A549 (cell line): ENCODE results near the gene RAE1. TPM values are rescaled to one million over a fixed set of nuclear protein-coding genes. Genes with fewer than 3 reads are reported as not detected.

Experiments
- ATAC-seq, 2 experiments: fragments of 200-7000 bp in 1 of 2; fragments of >200 bp in 1 of 2; cut with Nextera tagmentation in 1 of 2; cut with Tn5 transposase in 1 of 2; 3 replicates each; pipeline versions ENCODE4 v1.8.0 to v1.9.1; 2018 to 2020; ENCODE audit warnings: mild to moderate bottlenecking in 1 of 2, moderate library complexity in 1 of 2
- CTCF ChIA-PET: fragments of 300-600 bp; sonication (Branson Sonifier 250); formaldehyde crosslinking; extraction: SDS; loops from one replicate; lab custom pipeline; 2021; ENCODE audit warnings: antibody characterized with exemption, inconsistent platforms; lab: Yijun Ruan, JAX
- POLR2A ChIA-PET: fragments of 350-600 bp; formaldehyde crosslinking; extraction: SDS; loops from one replicate; lab custom pipeline; 2021; ENCODE audit warnings: antibody characterized with exemption, inconsistent platforms; lab: Yijun Ruan, JAX
- DNase-seq, 2 experiments: peaks; one replicate each; pipeline versions ENCODE4 v3.0.0 to v3.0.0-alpha.2; 2011 to 2016; ENCODE audit warnings: low read depth in 1 of 2, low spot score in 1 of 2
- FAIRE-seq: peaks from 2 replicates; lab custom pipeline; 2011; peaks lifted over from hg19 to GRCh38; lab: Jason Lieb, UNC
- H3K27ac ChIP-seq, 2 experiments: fragments of >200 bp; sonication (Bioruptor Twin); formaldehyde crosslinking; 3 replicates each; pipeline ENCODE4 v1.5.1; 2016 to 2017
- H3K4me1 ChIP-seq: fragments of >200 bp; sonication (Bioruptor Twin); formaldehyde crosslinking; 3 replicates; pipeline ENCODE4 v1.6.1; 2016
- H3K4me2 ChIP-seq: fragments of >200 bp; sonication (Bioruptor Twin); formaldehyde crosslinking; 3 replicates; pipeline ENCODE4 v1.6.1; 2016
- H3K4me3 ChIP-seq: fragments of >200 bp; sonication (Bioruptor Twin); formaldehyde crosslinking; 3 replicates; pipeline ENCODE4 v1.5.1; 2016
- H3K9me3 ChIP-seq: fragments of >200 bp; sonication (Bioruptor Twin); formaldehyde crosslinking; 3 replicates; pipeline ENCODE4 v1.6.1; 2016
- ATOH8 ChIP-seq: fragments of 250-450 bp; sonication (Bioruptor Pico); IDR thresholded peaks from 2 replicates; pipeline ENCODE4 v1.5.0; 2020; ENCODE audit warnings: low read depth, mild to moderate bottlenecking, moderate library complexity
- BHLHE40 ChIP-seq: IDR thresholded peaks from 2 replicates; pipeline ENCODE4 v1.6.1; 2012; ENCODE audit warnings: low read depth, low read length, inconsistent platforms
- CBX2 ChIP-seq: fragments of 200-600 bp; sonication (generic); IDR thresholded peaks from 2 replicates; pipeline ENCODE4 v1.6.1; 2016; ENCODE audit warnings: low read depth, mild to moderate bottlenecking, borderline replicate concordance
- CBX8 ChIP-seq: fragments of 200-600 bp; sonication (generic); IDR thresholded peaks from 2 replicates; pipeline ENCODE4 v1.6.1; 2016
- CHD2 ChIP-seq: fragments of 150-350 bp; IDR thresholded peaks from 2 replicates; pipeline ENCODE4 v1.6.1; 2014; ENCODE audit warnings: low read length; ENCODE audit not compliant: partially characterized antibody
- CHD4 ChIP-seq: fragments of 200-600 bp; sonication (generic); IDR thresholded peaks from 2 replicates; pipeline ENCODE4 v1.6.1; 2016; ENCODE audit warnings: antibody characterized with exemption, mild to moderate bottlenecking, borderline replicate concordance
- EHF ChIP-seq: fragments of 250-450 bp; sonication (Bioruptor Pico); IDR thresholded peaks from 2 replicates; pipeline ENCODE4 v1.5.0; 2020; ENCODE audit warnings: mild to moderate bottlenecking
- EHMT2 ChIP-seq: fragments of 200-600 bp; sonication (generic); IDR thresholded peaks from 2 replicates; pipeline ENCODE4 v1.6.1; 2016; ENCODE audit warnings: antibody characterized with exemption, low read depth, mild to moderate bottlenecking, moderate library complexity
- EP300 ChIP-seq, 2 experiments: fragments of >200 bp; sonication (Bioruptor Twin); formaldehyde crosslinking; IDR thresholded peaks; 2 replicates in 1 of 2; 3 replicates in 1 of 2; pipeline ENCODE4 v1.6.1; 2016 to 2017
- ESRRA ChIP-seq: fragments of 150-350 bp; IDR thresholded peaks from 2 replicates; pipeline ENCODE4 v1.6.1; 2014; ENCODE audit warnings: mild to moderate bottlenecking, low read length, borderline replicate concordance
- FOSB ChIP-seq: fragments of 250-450 bp; sonication (Bioruptor Pico); IDR thresholded peaks from 2 replicates; pipeline ENCODE4 v1.5.0; 2020; ENCODE audit warnings: mild to moderate bottlenecking, moderate library complexity
- FOSL2 ChIP-seq, 2 experiments: fragments of 450-650 bp in 1 of 2; fragments of >200 bp in 1 of 2; sonication (Bioruptor Twin) in 1 of 2; formaldehyde crosslinking; IDR thresholded peaks; 2 replicates each; pipeline versions ENCODE4 v1.5.0 to v1.6.1; 2016 to 2020; ENCODE audit warnings: mild to moderate bottlenecking in 1 of 2, moderate library complexity in 1 of 2
- GATA3 ChIP-seq: IDR thresholded peaks from 2 replicates; pipeline ENCODE4 v1.6.1; 2012; ENCODE audit warnings: borderline replicate concordance
- HES2 ChIP-seq: fragments of >200 bp; sonication (Bioruptor Twin); formaldehyde crosslinking; IDR thresholded peaks from 2 replicates; pipeline ENCODE4 v1.6.1; 2016
- HEYL ChIP-seq: fragments of 250-450 bp; sonication (Bioruptor Pico); IDR thresholded peaks from 2 replicates; pipeline ENCODE4 v1.8.0; 2021; ENCODE audit warnings: mild to moderate bottlenecking, moderate library complexity
- HOXB13 ChIP-seq: fragments of 250-450 bp; sonication (Bioruptor Pico); IDR thresholded peaks from 2 replicates; pipeline ENCODE4 v1.5.0; 2020; ENCODE audit warnings: low read depth, mild to moderate bottlenecking, moderate library complexity
- JUN ChIP-seq, 2 experiments: fragments of >200 bp; sonication (Bioruptor Twin); formaldehyde crosslinking; IDR thresholded peaks; 2 replicates in 1 of 2; 3 replicates in 1 of 2; pipeline ENCODE4 v1.6.1; 2016 to 2017
- KDM1A ChIP-seq: fragments of 200-600 bp; sonication (generic); IDR thresholded peaks from 2 replicates; pipeline ENCODE4 v1.6.1; 2016; ENCODE audit warnings: low read depth, mild to moderate bottlenecking
- MAX ChIP-seq: IDR thresholded peaks from 2 replicates; pipeline ENCODE4 v1.6.1; 2012
- MAZ ChIP-seq: fragments of 150-350 bp; IDR thresholded peaks from 2 replicates; pipeline ENCODE4 v1.6.1; 2014; ENCODE audit warnings: antibody characterized with exemption, low read depth, low read length, borderline replicate concordance
- NPAS2 ChIP-seq: fragments of 250-450 bp; sonication (Bioruptor Pico); IDR thresholded peaks from 2 replicates; pipeline ENCODE4 v1.8.0; 2022; ENCODE audit warnings: mild to moderate bottlenecking, moderate library complexity, borderline replicate concordance
- NR3C1 ChIP-seq: fragments of >200 bp; sonication (Bioruptor Twin); formaldehyde crosslinking; IDR thresholded peaks from 3 replicates; pipeline ENCODE4 v1.6.1; 2017
- PBX3 ChIP-seq: IDR thresholded peaks from 2 replicates; pipeline ENCODE4 v1.6.1; 2012
- POLR2AphosphoS2 ChIP-seq: conservative IDR thresholded peaks from 2 replicates; pipeline ENCODE4 v1.6.1; 2012; ENCODE audit warnings: low read length, improper control_type of control experiment, inconsistent platforms
- RARB ChIP-seq: fragments of 250-450 bp; sonication (Bioruptor Pico); IDR thresholded peaks from 2 replicates; pipeline ENCODE4 v1.8.0; 2021; ENCODE audit warnings: mild to moderate bottlenecking, moderate library complexity
- RCOR1 ChIP-seq: fragments of 150-350 bp; IDR thresholded peaks from 2 replicates; pipeline ENCODE4 v1.6.1; 2014; ENCODE audit warnings: antibody characterized with exemption, low read length, low read depth
- RNF2 ChIP-seq: fragments of 200-600 bp; sonication (generic); IDR thresholded peaks from 2 replicates; pipeline ENCODE4 v1.6.1; 2016; ENCODE audit warnings: low read depth, mild to moderate bottlenecking, antibody characterized with exemption, moderate library complexity, borderline replicate concordance
- SREBF2 ChIP-seq: fragments of 450-650 bp; IDR thresholded peaks from 2 replicates; pipeline ENCODE4 v1.6.1; 2014; ENCODE audit warnings: mild to moderate bottlenecking, moderate library complexity
- TP53 ChIP-seq: fragments of 250-450 bp; sonication (Bioruptor Pico); IDR thresholded peaks from 2 replicates; pipeline ENCODE4 v1.5.0; 2021; ENCODE audit warnings: mild to moderate bottlenecking, moderate library complexity
- ZFP36 ChIP-seq: fragments of 450-650 bp; IDR thresholded peaks from 2 replicates; pipeline ENCODE4 v1.6.1; 2014; ENCODE audit warnings: borderline replicate concordance; ENCODE audit not compliant: partially characterized antibody
- ZSCAN20 ChIP-seq: fragments of 250-450 bp; sonication (Bioruptor Pico); IDR thresholded peaks from 2 replicates; pipeline ENCODE4 v1.8.0; 2022; ENCODE audit warnings: mild to moderate bottlenecking, moderate library complexity
- WGBS: methylation state at CpG from one replicate; pipeline ENCODE4 v1.1.6; 2017; ENCODE audit errors: missing lambda C conversion rate; 5-methylcytosine and 5-hydroxymethylcytosine counted together
- polyA plus RNA-seq, 4 experiments: library from polyadenylated mRNA; depleted of rRNA in 3 of 4; stranded (reverse); fragments of >200 nt; fragmentation: RNase III in 1 of 4; extraction: RNeasy Plus Mini Kit Qiagen cat#74134 plus additional on column Dnase treatment in 1 of 4; gene quantifications; 2 replicates in 3 of 4; 3 replicates in 1 of 4; pipeline ENCODE4 v1.2.3, GENCODE V29; 2011 to 2017
- TF ChIP-seq, protein P1 (sequence below): fragments of 450-650 bp; IDR thresholded peaks from 2 replicates; pipeline ENCODE4 v1.6.1; 2014; ENCODE audit warnings: antibody characterized with exemption
- TF ChIP-seq, protein P2 (sequence below): fragments of 150-350 bp; IDR thresholded peaks from 2 replicates; pipeline ENCODE4 v1.6.1; 2014; ENCODE audit warnings: low read depth, mild to moderate bottlenecking, low read length

Gene RAE1
- polyA plus RNA-seq, 2 of the 4 experiments (the other 2 are of a cell fraction) = 54.7 to 69.6 TPM

GRCh38 chr20:57401565-57401918, 50.5 kb downstream of the RAE1 start:
- CTCF ChIA-PET = interaction anchor here (0.8 to 2.3 kb wide), 6 partner anchors 11 to 108 kb away, joined by 3 to 5 read pairs (median 4); no protein-coding TSS in a partner anchor

GRCh38 chr20:57402206-57403125, 51.4 kb downstream of the RAE1 start:
- ATAC-seq (no peak), FAIRE-seq (no peak)
- no peak overlapping the region for H3K4me3 ChIP-seq
- TF ChIP-seq, protein P1, sequence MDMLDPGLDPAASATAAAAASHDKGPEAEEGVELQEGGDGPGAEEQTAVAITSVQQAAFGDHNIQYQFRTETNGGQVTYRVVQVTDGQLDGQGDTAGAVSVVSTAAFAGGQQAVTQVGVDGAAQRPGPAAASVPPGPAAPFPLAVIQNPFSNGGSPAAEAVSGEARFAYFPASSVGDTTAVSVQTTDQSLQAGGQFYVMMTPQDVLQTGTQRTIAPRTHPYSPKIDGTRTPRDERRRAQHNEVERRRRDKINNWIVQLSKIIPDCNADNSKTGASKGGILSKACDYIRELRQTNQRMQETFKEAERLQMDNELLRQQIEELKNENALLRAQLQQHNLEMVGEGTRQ = no peak
- TF ChIP-seq RCOR1 = no peak
- no peak for TF ChIP-seq ZFP36
- no peak for TF ChIP-seq RARB (CRISPR knock-in tag)
- no peak for TF ChIP-seq MAZ
- no peak for TF ChIP-seq ESRRA
- no peak for TF ChIP-seq TP53 (CRISPR knock-in tag)
- no peak for TF ChIP-seq EP300 (IDR thresholded peaks at IDR 0.05)
- TF ChIP-seq BHLHE40 = no peak
- TF ChIP-seq HEYL (CRISPR knock-in tag) = no peak
- TF ChIP-seq CBX2 = no peak
- TF ChIP-seq GATA3 = no peak
- no peak for TF ChIP-seq KDM1A
- no peak for TF ChIP-seq HES2
- TF ChIP-seq FOSB = no peak
- TF ChIP-seq JUN (IDR thresholded peaks at IDR 0.05) = no peak
- TF ChIP-seq MAX = no peak
- no peak for TF ChIP-seq CBX8
- TF ChIP-seq EHF (CRISPR knock-in tag) = no peak
- TF ChIP-seq, all 56 proteins: peak for 0
- Histone ChIP-seq H3K9me3 (no peaks in the 10 kb centered on the region), H3K4me2 (no peak overlapping the region), H3K27ac (no peak overlapping the region), H3K4me1 (no peaks in the 10 kb centered on the region)
- 88% methylated on average over 23 of the region's 32 CpGs for whole genome bisulfite sequencing
- POLR2A ChIA-PET = no interaction called here
- DNase-seq = no peak
- CTCF ChIA-PET = interaction anchor here (0.9 to 2.6 kb wide), 7 partner anchors 10 to 96 kb away, joined by 3 to 9 read pairs (median 4); no protein-coding TSS in a partner anchor

More at GRCh38 chr20:57401565-57401918, 50.5 kb downstream of the RAE1 start:
- H3K27ac ChIP-seq = no peak overlapping the region
- H3K9me3 ChIP-seq = no peaks in the 10 kb centered on the region
- DNase-seq (no peak), FAIRE-seq (no peak), ATAC-seq (no peak)
- H3K4me2 ChIP-seq = no peak overlapping the region
- POLR2A ChIA-PET = no interaction called here
- no peaks in the 10 kb centered on the region for H3K4me1 ChIP-seq
- WGBS = 91% methylated on average over 7 of the region's 7 CpGs
- TF ChIP-seq CHD4 (no peak), EHMT2 (no peak), EP300 (IDR thresholded peaks at IDR 0.05) (no peak), NPAS2 (CRISPR knock-in tag) (no peak), CHD2 (no peak), NR3C1 (no peak), ZSCAN20 (CRISPR knock-in tag) (no peak), FOSL2 (IDR thresholded peaks at IDR 0.05) (no peak), FOSL2 (CRISPR knock-in tag; IDR thresholded peaks at IDR 0.05) (no peak), PBX3 (no peak), ESRRA (no peak), POLR2AphosphoS2 (no peak), TP53 (CRISPR knock-in tag) (no peak), RNF2 (no peak), RARB (CRISPR knock-in tag) (no peak), RCOR1 (no peak), ATOH8 (no peak), HOXB13 (CRISPR knock-in tag) (no peak), SREBF2 (no peak)
- TF ChIP-seq, protein P2, sequence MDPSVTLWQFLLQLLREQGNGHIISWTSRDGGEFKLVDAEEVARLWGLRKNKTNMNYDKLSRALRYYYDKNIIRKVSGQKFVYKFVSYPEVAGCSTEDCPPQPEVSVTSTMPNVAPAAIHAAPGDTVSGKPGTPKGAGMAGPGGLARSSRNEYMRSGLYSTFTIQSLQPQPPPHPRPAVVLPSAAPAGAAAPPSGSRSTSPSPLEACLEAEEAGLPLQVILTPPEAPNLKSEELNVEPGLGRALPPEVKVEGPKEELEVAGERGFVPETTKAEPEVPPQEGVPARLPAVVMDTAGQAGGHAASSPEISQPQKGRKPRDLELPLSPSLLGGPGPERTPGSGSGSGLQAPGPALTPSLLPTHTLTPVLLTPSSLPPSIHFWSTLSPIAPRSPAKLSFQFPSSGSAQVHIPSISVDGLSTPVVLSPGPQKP = no peak
- no peak overlapping the region for H3K4me3 ChIP-seq
